GM19372 (cell line): ENCODE measurements around the gene SIK2.

ENCODE experiments used
- ATAC-seq: cut with Tn5 transposase; IDR thresholded peaks from one replicate; pipeline ENCODE4 v1.9.1; 2021; ENCODE audit warnings: mild to moderate bottlenecking, low read depth, moderate library complexity; ENCODE audit not compliant: unreplicated experiment

The SIK2 gene

GRCh38 chr11:111577821-111578220 is 24.4 kb upstream of the SIK2 start:
- ATAC-seq: no peak

DNA sequence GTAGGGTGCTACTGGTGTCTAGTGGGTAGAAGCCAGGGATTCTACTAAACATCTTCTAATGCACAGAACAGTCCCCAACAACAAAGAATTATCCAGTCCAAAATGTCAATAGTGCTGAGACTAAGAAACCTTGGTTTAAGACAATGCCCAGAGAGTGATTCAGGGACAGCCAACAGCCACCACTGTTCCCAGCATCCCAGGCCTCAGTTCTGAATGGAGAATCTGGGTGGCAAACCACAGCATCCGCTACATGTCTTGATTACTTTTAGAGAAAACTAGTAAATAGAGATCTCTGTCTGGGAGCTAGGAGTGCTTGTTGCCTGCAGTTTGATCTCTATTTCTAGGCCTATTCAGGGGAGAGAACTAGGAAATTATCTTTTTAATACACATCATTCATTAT is 20.9 kb upstream of the SIK2 start:
- ATAC-seq: no peak

- no peak for ATAC-seq
Observed at GRCh38 chr11:111582163-111582562, 20.1 kb upstream of the SIK2 start.

GRCh38 chr11:111582881-111583280 is 19.4 kb upstream of the SIK2 start:
- no peak for ATAC-seq

DNA sequence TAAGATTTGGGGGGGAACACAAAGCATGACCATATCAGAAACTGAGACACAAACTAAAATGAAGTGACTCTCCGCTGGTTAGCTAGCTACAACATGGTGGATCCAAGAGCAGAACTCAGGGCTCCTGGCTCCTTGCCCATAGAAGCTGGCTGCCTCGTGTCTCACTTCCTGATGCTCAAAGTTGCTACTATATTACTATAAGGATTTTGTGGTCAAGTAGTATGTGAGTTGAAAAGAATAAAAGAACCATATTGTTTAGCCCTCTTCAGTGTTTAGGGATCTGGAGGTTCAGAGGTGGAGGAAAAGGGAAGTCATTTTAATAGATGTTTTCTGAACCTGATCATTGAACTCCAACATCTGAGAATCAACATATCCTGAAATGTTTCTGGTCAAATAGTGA is 16.9 kb upstream of the SIK2 start:
- no peak for ATAC-seq

DNA sequence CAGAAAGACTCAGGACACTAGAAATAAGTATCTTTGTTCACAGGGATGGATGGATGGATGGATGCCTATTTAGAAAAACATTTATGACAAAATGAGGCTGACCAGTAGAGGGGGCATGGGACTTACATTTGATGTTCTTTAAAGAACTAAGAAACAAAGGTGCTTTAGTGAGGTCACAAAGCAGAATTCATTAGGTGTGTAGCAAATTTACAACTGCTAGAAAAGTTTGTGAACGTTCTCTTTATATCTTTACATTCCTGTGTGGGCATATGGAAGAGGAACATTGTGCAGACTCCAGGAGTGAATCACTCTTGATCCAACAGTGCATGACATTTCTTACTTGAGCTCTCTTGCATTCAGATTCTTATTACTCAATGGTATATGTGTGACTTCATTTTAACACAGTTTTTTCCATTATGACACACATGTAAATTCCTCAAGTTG is 15.8 kb upstream of the SIK2 start:
- ATAC-seq: no peak

DNA sequence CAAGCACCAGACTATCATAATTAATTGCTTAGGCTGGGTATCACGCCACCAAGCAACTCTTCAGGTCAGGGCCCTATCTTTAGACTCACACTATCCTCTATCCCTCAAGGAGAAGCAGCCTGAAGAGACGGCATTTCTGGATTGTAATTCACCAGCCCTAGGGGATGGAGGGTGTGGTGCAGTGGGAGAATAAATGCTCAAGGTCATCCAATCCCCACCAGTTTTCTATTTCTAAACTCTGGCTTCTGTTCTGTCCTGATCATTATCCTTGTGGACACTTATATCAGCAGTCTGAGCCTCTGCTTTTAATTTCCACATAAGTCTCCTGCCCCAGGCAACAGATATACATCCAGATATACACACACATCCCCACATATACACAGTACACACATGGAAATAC is 13.1 kb upstream of the SIK2 start:
- ATAC-seq: no peak

GRCh38 chr11:111589886-111590499 is 12.3 kb upstream of the SIK2 start:
- ATAC-seq: no peak

GRCh38 chr11:111591187-111591960 is 10.9 kb upstream of the SIK2 start:
- ATAC-seq: no peak

DNA sequence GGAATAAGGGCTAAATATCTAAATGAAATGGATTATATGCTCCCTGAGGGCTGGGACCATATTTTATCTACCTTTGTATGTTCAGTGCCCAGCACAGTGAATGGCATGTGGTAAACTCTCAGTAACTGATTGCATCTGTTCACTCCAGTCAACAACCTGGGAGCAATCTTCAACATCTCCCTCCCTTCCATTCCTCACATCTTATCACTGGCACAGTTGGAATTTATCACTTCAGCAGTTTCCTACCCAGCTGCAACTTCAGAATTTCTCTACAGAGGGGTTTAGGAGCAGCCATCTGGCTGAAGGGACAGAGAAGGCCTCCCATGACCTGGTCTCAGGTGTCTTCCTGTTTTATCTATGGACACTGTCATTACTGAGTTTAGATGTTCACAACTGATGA is 9.8 kb upstream of the SIK2 start:
- ATAC-seq: no peak

DNA sequence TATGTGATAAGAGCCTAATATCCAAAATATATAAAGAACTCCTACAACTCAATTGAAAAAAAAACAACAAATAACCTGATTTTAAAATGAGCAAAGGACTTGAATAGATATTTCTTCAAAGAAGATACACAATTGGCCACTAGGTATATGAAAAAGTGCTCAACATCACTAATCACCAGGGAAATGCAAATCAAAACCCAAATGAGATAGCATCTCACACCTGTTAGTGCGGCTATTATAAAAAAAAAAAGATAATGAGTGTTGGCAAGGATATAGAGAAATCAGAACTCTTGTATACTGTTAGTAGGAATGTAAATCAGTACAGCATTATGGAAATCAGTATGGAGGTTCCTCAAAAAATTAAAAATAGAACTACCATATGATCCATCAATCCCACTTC is 5.9 kb upstream of the SIK2 start:
- no peak for ATAC-seq

GRCh38 chr11:111598148-111598547 is 4.1 kb upstream of the SIK2 start:
- no peak for ATAC-seq

DNA sequence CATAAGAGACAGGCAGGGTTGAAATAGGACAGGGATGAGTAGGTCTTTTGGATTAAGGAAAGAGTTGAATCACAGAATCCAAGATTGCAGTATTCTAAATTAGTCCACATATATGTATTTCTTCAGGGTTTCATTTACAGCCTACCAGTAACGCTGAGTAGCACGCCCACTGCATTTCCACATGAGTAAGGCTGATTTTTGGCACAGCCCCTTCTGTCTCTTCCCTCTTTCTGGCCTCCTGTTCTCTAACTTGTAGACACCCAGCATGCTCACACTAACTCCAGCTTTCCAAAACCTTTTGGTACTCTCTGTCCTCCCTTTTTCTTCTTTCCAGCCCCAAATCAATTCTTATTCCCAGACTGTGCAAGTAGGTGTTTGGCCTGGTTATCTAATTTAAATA is 3.7 kb upstream of the SIK2 start:
- no peak for ATAC-seq

- ATAC-seq: no peak
Observed at GRCh38 chr11:111601636-111601978, 642 bp upstream of the SIK2 start.

DNA sequence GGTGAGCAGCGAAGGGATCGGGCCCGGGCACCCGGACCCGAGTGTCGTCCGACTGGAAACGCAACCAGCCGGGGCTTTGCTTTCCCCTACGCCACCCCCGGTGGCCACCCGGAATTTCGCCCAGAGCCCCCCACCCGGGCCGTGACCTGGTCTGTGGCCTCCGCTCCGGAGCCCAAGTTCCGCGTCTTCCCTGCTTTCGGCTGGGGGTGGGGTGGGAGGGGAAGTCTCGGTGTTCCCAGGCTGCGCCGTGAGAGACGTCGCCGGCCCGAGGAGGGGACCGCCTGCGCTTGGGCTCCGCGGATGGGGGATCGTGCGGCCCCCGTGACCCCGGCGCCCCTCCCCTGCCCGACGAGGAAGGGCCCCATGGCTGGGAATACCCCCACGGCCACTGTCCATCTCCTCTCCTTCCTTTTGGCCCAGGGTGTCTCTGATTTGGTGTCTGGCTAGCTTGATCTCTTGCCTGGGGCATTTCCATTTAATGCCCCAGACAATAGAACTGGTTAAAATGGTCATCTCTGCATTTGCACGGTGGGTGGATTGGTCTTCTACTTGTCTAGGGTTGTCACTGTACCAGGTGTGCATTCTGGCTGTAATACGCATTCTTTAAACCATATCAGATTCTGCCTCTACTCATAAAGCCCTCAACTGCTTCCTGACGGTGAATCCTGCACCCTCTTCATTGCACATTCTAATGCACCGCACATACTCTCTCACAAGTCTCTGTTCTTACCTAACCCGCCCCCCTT is 789 bp downstream of the SIK2 start:
- peak; percentile 0 for ATAC-seq

DNA sequence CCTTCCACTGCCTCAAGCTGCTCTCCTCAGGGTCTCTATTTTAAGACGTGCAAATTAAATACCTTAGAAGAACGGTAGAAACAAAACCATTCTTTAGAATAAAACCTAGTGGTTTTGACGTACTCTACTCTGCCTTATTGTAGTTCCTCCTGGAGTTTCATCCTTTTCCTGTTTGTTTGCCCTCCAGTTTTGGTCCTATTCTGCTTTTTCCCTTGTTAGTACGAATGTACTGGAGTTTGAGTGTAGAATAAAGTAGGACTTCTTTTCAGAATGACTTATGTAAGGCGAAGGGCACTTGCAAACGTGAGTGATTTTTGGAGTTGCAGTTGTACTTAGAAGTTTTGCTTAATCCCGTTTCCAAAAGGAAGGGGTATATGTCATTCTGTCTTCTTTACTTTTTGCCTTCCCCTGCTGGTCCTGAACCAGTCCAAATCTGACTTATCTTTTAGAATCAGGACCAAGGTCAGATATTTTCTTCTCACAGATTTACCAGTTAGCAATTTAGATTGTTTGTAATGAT is 1.4 kb downstream of the SIK2 start:
- no peak for ATAC-seq

DNA sequence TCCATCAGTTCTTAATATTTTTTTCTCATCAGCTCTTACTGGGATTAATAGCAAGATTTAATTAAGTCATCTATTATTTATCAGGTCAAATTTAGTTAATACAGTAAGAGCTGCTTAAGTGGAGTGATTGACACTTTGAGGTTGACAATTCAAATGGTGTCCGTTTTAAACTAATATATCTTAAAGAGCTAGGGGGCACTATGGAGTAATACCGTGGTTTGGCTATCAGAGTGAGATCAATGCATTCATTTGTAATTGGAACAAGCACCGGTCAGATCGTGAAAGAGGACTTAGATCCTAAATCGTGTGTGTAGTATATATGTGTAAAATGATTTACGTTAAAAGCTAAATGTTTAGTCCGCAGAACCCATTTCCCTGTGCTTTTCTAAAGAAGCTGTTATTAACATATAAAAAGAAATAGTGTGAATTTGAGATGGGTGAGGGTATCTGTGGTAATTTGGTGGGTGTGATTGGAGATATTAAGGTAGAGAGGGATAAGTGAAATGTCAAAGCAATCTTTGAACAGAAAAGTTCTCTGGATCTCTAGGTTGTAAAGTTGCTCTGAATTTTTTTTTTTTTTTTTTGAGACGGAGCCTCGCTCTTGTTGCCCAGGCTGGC is 2.3 kb downstream of the SIK2 start:
- no peak for ATAC-seq

DNA sequence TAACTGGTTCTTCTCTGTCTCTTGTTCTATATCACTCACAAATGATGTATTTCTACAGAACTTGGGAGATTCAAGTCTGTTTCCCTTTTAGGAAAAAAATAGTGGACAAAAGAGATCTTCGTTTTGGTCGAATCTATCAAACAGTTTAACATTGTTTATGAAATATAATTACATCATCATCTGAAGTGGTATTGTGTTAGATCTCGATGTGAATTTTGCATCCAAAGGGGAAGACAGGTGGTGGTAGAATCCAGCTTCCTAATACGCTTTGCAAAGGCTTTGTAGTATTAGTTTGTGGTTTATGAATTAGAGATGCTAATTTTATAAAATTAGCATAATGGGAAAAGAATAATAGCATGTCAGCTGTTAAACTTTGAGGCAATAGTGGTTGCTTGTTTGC is 3.4 kb downstream of the SIK2 start:
- no peak for ATAC-seq

DNA sequence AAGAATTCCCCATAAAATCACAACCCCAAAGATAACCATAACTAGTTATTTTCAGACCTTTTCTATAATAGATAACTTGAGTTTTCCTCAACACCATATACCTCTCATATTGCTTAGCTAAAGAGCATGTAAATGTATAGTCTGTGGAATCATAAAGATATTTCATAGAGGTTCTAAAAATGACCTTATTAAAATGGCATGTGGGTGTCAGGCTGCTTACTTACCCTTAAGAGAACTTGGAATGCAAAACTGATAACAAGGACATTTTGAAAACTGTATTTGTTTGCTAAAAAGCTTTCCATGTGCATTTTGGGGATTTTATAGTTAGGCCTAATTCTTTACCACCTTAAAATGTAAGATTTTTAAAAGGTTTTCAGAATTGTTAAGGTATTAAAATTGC is 4.7 kb downstream of the SIK2 start:
- no peak for ATAC-seq

DNA sequence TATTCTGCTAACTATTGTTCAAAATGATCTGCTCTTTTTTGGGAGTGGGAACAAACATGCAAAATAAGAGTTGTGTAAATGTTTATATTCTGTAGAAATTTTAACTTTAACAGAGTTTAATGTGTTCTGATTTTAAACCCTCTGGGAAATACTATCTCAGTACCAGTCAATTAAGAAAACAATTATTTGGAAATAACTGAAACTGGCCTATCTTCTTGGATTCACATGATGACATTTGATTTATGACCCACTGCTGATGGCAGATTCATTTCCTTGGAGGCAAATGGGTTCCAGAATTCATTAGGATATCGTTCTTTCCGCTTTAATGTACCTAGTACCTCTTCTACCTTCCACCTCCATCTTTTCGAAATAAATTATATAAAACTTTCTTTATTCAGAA is 5.5 kb downstream of the SIK2 start:
- no peak for ATAC-seq

DNA sequence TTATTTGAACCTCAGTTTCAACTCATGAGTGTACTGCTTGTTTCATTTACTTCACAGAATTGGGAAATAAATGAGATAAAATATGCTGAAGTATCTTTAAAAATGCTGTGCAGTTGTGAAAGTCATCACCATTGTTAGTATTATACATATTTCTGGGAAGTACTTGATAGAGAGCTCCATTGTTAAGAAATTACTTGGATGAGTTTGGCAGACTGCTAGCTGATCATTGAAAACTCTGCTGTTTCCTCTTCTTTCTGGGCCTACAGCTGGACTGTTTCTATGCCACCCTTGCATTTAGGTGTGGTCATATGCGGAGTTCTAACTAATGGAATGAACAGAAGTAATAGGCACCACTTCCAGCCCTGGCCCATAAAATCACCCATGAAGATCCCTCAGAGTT is 10.0 kb downstream of the SIK2 start:
- no peak for ATAC-seq
